KMS-11 (cell line): ENCODE results near the gene APOH.

Experiments used
- H2AFZ ChIP-seq: fragments of 200-600 bp; sonication (generic); 2 replicates; pipeline ENCODE4 v1.6.1; 2016; ENCODE audit warnings: antibody characterized with exemption, mixed run types, low read depth
- H3K27ac ChIP-seq: fragments of 200-600 bp; sonication (generic); 2 replicates; pipeline ENCODE4 v1.6.1; 2016; ENCODE audit warnings: mild to moderate bottlenecking, mixed run types
- H3K27me3 ChIP-seq: fragments of 200-600 bp; sonication (generic); 2 replicates; pipeline ENCODE4 v1.6.1; 2017; ENCODE audit warnings: mild to moderate bottlenecking, low read depth, mixed run types, moderate library complexity; ENCODE audit not compliant: insufficient read depth
- H3K36me3 ChIP-seq: fragments of 200-600 bp; sonication (generic); 2 replicates; pipeline ENCODE4 v1.6.1; 2017; ENCODE audit warnings: mild to moderate bottlenecking, mixed run types; ENCODE audit not compliant: insufficient read depth
- H3K4me1 ChIP-seq: fragments of 200-600 bp; sonication (generic); 2 replicates; pipeline ENCODE4 v1.6.1; 2016; ENCODE audit warnings: mild to moderate bottlenecking, low read depth, mixed run types; ENCODE audit not compliant: poor library complexity, severe bottlenecking
- H3K4me2 ChIP-seq: fragments of 200-600 bp; sonication (generic); 2 replicates; pipeline ENCODE4 v1.7.0; 2016; ENCODE audit warnings: mild to moderate bottlenecking, mixed run types
- H3K4me3 ChIP-seq: fragments of 200-600 bp; sonication (generic); IDR thresholded peaks from 2 replicates; pipeline ENCODE4 v1.6.1; 2017; ENCODE audit warnings: low read depth, low read length, mixed read lengths; ENCODE audit not compliant: insufficient read depth
- H3K79me2 ChIP-seq: fragments of 200-600 bp; sonication (generic); 2 replicates; pipeline ENCODE4 v1.6.1; 2016; ENCODE audit warnings: low read depth, mixed run types; ENCODE audit not compliant: insufficient read depth
- H3K9ac ChIP-seq: fragments of 200-600 bp; sonication (generic); 2 replicates; pipeline ENCODE4 v1.6.1; 2016; ENCODE audit warnings: mild to moderate bottlenecking, mixed run types
- H4K20me1 ChIP-seq: fragments of 200-600 bp; sonication (generic); 2 replicates; pipeline ENCODE4 v1.6.1; 2016; ENCODE audit warnings: mild to moderate bottlenecking, mixed run types; ENCODE audit not compliant: insufficient read depth
- TF ChIP-seq, protein P1 (sequence below): fragments of 200-600 bp; sonication (generic); conservative IDR thresholded peaks from 2 replicates; pipeline ENCODE4 v1.6.1; 2017; ENCODE audit warnings: low read depth, mild to moderate bottlenecking, antibody characterized with exemption, low read length, moderate library complexity, mixed read lengths

APOH gene

DNA sequence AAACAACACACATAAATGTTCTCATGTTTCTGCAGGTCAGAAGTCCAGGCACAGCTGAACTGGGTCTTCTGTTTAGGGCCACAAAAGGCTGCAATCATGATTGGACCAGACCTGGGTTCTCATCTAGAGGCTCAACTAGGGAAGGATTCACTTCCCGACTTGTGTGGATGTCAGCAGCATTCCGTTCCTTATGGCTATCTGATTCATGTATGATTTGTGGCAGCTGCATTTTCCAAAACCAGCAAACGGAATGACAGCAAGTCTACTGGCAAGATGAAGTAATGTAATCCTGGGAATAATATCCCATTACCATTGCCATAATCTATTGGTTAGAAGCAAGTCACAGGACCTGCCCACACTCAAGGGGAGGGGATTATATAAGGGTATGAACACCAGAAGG lies 59.4 kb downstream of the APOH start:
- no peaks in the 10 kb centered on the region for H3K27me3 ChIP-seq
- H3K36me3 ChIP-seq: no peaks in the 10 kb centered on the region
- H3K4me2 ChIP-seq: no peak overlapping the region
- no peak overlapping the region for H3K4me3 ChIP-seq
- no peak overlapping the region for H3K27ac ChIP-seq
- TF ChIP-seq, protein P1, sequence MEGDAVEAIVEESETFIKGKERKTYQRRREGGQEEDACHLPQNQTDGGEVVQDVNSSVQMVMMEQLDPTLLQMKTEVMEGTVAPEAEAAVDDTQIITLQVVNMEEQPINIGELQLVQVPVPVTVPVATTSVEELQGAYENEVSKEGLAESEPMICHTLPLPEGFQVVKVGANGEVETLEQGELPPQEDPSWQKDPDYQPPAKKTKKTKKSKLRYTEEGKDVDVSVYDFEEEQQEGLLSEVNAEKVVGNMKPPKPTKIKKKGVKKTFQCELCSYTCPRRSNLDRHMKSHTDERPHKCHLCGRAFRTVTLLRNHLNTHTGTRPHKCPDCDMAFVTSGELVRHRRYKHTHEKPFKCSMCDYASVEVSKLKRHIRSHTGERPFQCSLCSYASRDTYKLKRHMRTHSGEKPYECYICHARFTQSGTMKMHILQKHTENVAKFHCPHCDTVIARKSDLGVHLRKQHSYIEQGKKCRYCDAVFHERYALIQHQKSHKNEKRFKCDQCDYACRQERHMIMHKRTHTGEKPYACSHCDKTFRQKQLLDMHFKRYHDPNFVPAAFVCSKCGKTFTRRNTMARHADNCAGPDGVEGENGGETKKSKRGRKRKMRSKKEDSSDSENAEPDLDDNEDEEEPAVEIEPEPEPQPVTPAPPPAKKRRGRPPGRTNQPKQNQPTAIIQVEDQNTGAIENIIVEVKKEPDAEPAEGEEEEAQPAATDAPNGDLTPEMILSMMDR: no peak
- no peak overlapping the region for H3K9ac ChIP-seq
- no peak overlapping the region for H2AFZ ChIP-seq
- H3K79me2 ChIP-seq: no peaks in the 10 kb centered on the region
- H4K20me1 ChIP-seq: no peaks in the 10 kb centered on the region
- H3K4me1 ChIP-seq: peaks cover 7% of the 10 kb centered on the region

DNA sequence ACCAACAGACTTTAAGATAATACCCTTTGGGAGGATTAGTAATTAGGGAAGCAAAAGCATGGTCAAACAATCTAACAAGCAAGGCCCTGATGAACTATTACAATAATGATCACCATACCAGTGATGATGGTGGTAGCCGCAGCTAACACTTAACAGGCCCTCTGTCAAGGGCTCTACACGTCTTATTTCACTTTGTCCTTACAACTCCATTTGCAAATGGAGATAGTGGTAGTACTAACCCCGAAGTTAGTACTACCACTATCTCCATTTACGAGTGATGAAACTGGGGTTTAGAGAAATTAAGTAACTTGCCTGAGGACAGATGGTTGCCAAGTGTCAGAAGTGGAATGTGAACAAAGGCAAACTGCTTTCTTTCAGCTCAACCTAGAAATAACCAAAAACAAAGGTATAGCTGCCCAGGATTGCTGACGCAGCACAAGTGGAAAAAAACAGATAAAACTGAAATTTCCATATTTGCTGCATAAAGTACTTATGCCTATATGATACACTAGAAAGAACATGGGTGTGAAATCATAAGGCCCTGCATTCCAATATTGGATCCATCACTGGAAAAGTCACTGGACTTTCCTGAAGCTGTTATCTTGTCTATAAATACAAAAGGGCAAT lies 61.9 kb downstream of the APOH start:
- TF ChIP-seq, protein P1: no peak
- no peaks in the 10 kb centered on the region for H3K79me2 ChIP-seq

DNA sequence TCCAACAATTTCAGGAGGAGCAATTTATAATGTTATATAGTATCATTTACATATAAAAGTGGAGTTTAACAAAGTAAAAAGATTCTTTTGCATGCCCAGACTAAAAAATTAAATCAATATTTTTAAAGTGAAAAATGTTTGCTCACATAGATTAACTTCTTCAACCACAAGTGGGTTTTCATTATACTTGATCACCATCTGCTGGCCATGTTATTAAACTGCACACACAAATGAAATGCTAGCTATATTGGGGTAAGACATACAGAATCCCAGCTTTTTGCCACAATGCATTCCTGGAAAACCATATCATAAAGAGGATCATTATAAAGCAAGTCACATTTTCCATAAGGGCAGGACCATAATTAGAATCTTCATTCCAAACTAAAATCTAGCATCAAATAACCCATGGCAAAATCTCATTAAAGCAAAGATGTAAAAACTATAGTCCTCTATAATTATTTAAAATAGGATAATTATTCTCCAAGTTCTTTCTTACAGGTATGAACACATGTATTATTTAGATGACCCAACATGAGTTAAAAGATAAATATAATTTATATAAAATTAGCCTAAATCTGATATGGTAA lies 63.6 kb downstream of the APOH start:
- Histone ChIP-seq H3K4me1 (peaks cover 7% of the 10 kb centered on the region), H3K27me3 (no peaks in the 10 kb centered on the region), H2AFZ (no peak overlapping the region), H3K9ac (no peak overlapping the region), H3K36me3 (no peaks in the 10 kb centered on the region), H3K4me2 (no peak overlapping the region), H3K4me3 (no peak overlapping the region), H4K20me1 (no peaks in the 10 kb centered on the region), H3K27ac (no peak overlapping the region), H3K79me2 (no peaks in the 10 kb centered on the region)
- TF ChIP-seq, protein P1: peak; percentile 89

More for the DNA sequence above, 61.9 kb downstream of the APOH start:
- Histone ChIP-seq H3K4me3 (no peak overlapping the region), H3K27ac (no peak overlapping the region), H4K20me1 (no peaks in the 10 kb centered on the region), H3K4me2 (no peak overlapping the region), H3K9ac (no peak overlapping the region), H2AFZ (no peak overlapping the region), H3K27me3 (no peaks in the 10 kb centered on the region), H3K4me1 (peaks cover 7% of the 10 kb centered on the region), H3K36me3 (no peaks in the 10 kb centered on the region)
